ENCODE measurements around the gene BEST2. TPM values are rescaled to one million over a fixed set of nuclear protein-coding genes. Genes with fewer than 3 reads are reported as not detected.

BEST2 gene
- total RNA-seq, 1 donor from 2014 or later: not detected

DNA sequence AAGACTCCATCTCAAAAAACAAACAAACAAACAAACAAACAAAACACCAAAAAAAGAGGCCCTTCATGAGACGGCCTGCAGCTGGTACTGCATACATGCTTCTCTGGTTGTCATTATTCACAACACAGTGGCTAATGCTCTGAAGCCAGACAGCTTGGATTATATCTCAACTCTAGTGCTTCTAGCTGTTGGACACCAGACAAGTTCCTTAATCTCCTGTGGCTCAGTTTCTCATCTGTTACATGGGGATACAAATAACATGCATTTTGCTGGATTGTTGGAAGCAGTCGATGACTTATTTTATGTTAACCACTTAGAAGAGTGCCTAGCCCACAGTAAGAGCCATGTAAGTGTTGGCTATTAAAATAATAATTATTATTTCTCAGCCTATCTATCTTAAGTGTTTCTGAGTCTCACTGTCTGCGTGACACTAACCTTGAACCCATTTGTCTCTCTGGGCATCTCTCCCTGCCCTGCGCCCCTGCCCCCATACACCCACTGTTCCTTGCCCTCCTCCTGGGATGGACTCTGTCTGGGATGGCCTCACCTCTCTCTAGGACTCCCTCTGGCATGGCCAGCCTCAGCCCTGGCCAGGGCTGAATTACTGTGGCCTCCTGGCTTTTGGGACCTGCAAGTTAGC is 36.6 kb downstream of the BEST2 start:
- no peak for DNase-seq (ENCODE audit: low spot score)
- peak overlapping the region; percentile 88 for H3K4me3 Mint-ChIP-seq (ENCODE audit: low read depth)
- H3K36me3 Mint-ChIP-seq (ENCODE audit: low read depth): peaks cover 16% of the 10 kb centered on the region
- intact Hi-C loops (cut with micrococcal nuclease): no loop called here
- H3K27ac Mint-ChIP-seq: peak overlapping the region; percentile 94
- H3K4me1 Mint-ChIP-seq (ENCODE audit: low read depth): peaks cover 20% of the 10 kb centered on the region
- H3K27me3 Mint-ChIP-seq (ENCODE audit: low read depth): no peaks in the 10 kb centered on the region
- H3K9me3 Mint-ChIP-seq: no peaks in the 10 kb centered on the region

DNA sequence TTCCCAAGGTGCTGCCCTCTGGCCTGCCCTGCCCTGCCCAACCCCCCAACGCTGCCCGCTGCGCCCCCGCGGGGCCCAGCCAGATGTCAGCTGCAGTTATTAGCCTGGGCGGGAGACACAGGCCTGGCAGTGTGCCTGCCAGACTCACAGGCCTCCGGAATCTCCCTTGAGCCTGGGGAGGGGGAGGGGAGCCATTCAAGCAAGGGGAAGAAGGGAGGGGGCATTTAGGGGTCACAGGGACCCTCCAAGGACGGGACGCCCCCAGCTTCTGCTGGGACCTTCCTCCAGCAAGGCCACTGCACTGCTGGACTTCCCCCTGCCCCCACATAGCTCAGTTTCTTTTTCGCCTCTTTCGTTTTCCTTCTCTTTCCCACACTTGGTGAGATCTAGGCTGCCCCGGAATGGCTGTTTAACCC is 37.1 kb downstream of the BEST2 start:
- H3K4me1 Mint-ChIP-seq (ENCODE audit: low read depth): peaks cover 17% of the 10 kb centered on the region
- H3K4me3 Mint-ChIP-seq (ENCODE audit: low read depth): peak overlapping the region; percentile 88
- intact Hi-C loops (cut with micrococcal nuclease): no loop called here
- H3K27ac Mint-ChIP-seq: peak overlapping the region; percentile 94
- no peaks in the 10 kb centered on the region for H3K27me3 Mint-ChIP-seq (ENCODE audit: low read depth)
- H3K36me3 Mint-ChIP-seq (ENCODE audit: low read depth): peaks cover 19% of the 10 kb centered on the region
- H3K9me3 Mint-ChIP-seq: no peaks in the 10 kb centered on the region
- no peak for DNase-seq (ENCODE audit: low spot score)

DNA sequence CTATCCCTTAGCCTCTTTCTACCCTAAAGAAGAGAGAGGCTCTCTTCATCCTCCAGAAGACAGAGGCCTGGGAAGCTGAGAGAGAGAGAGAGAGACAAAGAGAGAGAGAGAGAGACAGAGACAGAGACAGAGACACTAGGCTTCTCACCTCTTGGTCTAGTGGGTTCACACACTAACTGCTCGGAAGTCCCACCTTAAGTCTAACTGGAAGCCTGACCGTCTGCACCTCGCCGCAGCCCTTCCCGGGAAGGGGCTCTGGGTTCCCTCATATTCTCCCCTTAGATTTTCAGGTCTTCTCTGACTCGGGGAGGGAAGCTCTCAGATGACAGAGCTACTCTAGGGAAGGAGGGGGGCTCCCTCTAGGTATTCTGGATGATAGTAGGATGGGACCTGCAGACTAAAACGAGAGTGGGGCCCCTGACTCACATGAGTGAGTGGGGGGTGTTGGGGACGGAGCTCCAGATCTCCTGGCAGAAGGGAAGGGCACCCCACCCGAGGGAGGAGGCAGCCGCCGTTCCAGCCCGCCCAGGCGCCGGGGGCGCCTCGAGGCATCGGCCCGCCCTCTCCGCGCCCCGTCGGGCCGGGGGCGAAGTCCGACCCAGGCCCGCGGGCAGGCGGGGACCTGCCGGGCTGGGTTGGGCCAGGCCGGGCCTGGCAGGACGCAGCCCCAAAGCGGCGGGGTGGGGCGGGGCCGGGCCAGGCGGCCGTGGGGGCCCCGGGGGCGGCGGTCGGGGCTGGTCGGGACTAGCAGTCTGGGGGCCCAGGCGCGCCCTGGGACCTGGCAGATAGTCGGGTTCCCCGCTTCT is 37.7 kb downstream of the BEST2 start:
- no peaks in the 10 kb centered on the region for H3K9me3 Mint-ChIP-seq
- DNase-seq (ENCODE audit: low spot score): no peak
- H3K27ac Mint-ChIP-seq: peak overlapping the region; percentile 94
- peaks cover 19% of the 10 kb centered on the region for H3K36me3 Mint-ChIP-seq (ENCODE audit: low read depth)
- H3K4me3 Mint-ChIP-seq (ENCODE audit: low read depth): peak overlapping the region; percentile 88
- H3K4me1 Mint-ChIP-seq (ENCODE audit: low read depth): peaks cover 20% of the 10 kb centered on the region
- no peaks in the 10 kb centered on the region for H3K27me3 Mint-ChIP-seq (ENCODE audit: low read depth)
- intact Hi-C loops (cut with micrococcal nuclease): no loop called here

DNA sequence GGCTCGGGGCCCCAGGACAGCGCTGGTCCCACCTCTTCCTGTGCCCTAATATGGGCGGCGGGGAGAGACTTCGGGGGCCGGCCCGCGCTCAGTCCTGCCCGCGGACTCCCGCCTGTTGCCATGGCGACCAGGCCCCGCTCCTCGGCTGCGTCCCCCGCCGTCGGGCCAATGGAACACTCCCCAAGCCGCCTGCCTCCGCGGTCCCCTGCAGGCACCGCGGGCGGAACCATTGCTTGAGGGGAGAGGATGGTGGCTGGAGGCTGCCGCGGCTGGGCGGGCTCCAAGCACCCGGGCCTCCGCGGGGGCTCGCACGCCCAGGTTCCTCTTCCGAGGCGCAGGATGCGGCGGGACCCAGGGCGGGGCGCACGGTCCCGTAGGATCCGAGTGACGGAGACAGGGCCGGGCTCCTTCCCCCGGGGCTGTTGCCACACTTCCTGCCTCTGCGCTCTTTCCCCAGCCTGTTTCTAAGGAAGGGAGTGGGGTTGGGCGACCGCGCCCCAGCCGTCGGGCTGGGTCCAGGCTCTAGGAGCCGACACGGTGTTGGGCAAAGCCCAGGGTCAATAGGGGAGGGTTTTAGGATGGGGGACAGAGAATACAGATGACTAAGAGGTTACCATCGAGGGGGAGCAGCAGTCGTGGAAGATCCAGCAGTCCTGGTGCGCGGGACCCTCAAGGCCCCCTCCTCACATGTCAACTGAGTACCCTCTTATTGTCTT is 38.5 kb downstream of the BEST2 start:
- Mint-ChIP-seq H3K4me1 (ENCODE audit: low read depth) (peaks cover 24% of the 10 kb centered on the region), H3K27me3 (ENCODE audit: low read depth) (no peaks in the 10 kb centered on the region), H3K9me3 (no peaks in the 10 kb centered on the region), H3K27ac (peak overlapping the region; percentile 93), H3K36me3 (ENCODE audit: low read depth) (peaks cover 19% of the 10 kb centered on the region), H3K4me3 (ENCODE audit: low read depth) (peak overlapping the region; percentile 95)
- peak; percentile 95 for DNase-seq (ENCODE audit: low spot score)
- intact Hi-C loops (cut with micrococcal nuclease): loop anchor here (2.0 to 5.0 kb wide), 5 partner anchors 58 to 1047 kb away; partner anchors contain the start of genes CALR, DHPS and TRIR

DNA sequence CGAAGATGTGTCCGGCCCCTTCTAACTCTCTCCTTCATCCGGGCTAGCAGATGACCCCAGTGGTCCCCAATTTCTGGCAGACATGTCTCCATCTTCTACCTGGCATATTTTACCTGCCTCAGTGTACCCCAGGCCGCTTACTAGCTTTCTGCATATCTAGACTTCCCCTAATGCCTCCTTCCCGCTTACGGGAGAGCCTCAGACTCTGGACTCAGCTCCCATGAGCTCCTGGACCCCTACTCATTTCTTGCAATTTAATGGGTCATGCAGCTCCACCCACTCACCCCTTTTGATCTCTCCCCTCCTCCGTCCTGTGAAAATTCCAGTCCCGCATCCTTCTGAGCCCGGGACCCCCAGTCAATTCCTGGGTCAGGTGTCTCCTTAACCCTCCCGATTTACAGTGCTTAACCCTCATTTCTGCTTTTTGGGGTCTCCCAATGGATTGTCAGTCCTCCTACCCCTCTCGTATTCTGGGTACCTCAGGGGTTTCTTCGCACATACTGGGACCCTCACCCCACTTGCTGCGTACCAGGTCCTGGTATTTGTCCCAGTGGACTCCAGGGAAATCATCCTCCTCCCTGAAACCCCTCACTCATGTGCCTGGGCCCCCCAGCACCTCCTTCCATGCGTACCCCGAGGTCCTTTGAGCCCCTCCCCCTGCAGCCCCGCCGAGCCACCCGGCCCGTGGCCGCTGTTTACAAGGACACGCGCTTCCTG is 39.2 kb downstream of the BEST2 start:
- peaks cover 19% of the 10 kb centered on the region for H3K36me3 Mint-ChIP-seq (ENCODE audit: low read depth)
- no peaks in the 10 kb centered on the region for H3K27me3 Mint-ChIP-seq (ENCODE audit: low read depth)
- no peak for DNase-seq (ENCODE audit: low spot score)
- H3K27ac Mint-ChIP-seq: peak overlapping the region; percentile 93
- peaks cover 26% of the 10 kb centered on the region for H3K4me1 Mint-ChIP-seq (ENCODE audit: low read depth)
- intact Hi-C loops (cut with micrococcal nuclease): loop anchor here (1.0 to 5.0 kb wide), 6 partner anchors 8 to 1047 kb away; partner anchors contain the start of genes CALR, DHPS and TRIR
- H3K4me3 Mint-ChIP-seq (ENCODE audit: low read depth): peak overlapping the region; percentile 95
- H3K9me3 Mint-ChIP-seq: no peaks in the 10 kb centered on the region

DNA sequence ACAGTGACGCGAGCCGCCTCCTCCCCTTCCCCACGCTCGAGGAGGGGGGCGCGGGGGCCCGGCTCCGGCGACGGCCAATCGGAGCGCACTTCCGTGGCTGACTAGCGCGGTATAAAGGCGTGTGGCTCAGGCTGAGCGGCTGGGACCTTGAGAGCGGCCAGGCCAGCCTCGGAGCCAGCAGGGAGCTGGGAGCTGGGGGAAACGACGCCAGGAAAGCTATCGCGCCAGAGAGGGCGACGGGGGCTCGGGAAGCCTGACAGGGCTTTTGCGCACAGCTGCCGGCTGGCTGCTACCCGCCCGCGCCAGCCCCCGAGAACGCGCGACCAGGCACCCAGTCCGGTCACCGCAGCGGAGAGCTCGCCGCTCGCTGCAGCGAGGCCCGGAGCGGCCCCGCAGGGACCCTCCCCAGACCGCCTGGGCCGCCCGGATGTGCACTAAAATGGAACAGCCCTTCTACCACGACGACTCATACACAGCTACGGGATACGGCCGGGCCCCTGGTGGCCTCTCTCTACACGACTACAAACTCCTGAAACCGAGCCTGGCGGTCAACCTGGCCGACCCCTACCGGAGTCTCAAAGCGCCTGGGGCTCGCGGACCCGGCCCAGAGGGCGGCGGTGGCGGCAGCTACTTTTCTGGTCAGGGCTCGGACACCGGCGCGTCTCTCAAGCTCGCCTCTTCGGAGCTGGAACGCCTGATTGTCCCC is 39.9 kb downstream of the BEST2 start, which contains the start of gene JUNB:
TSS of gene JUNB (plus strand) at position 142 of the 706 bp plus-strand sequence. CDS start at position 428, 286 bp downstream.
- H3K4me3 Mint-ChIP-seq (ENCODE audit: low read depth): peak within 1 kb of the TSS; percentile 95
- H3K4me1 Mint-ChIP-seq (ENCODE audit: low read depth): peaks cover 33% of the 10 kb centered on the region
- DNase-seq (ENCODE audit: low spot score): peak; percentile 96
- peaks cover 22% of the 10 kb centered on the region for H3K36me3 Mint-ChIP-seq (ENCODE audit: low read depth)
- H3K27ac Mint-ChIP-seq: peak within 1 kb of the TSS; percentile 93
- H3K9me3 Mint-ChIP-seq: no peaks in the 10 kb centered on the region
- H3K27me3 Mint-ChIP-seq (ENCODE audit: low read depth): no peaks in the 10 kb centered on the region
- intact Hi-C loops (cut with micrococcal nuclease): loop anchor here (1.0 to 5.0 kb wide), 6 partner anchors 9 to 1046 kb away; partner anchors contain the start of genes CALR, DHPS and TRIR

DNA sequence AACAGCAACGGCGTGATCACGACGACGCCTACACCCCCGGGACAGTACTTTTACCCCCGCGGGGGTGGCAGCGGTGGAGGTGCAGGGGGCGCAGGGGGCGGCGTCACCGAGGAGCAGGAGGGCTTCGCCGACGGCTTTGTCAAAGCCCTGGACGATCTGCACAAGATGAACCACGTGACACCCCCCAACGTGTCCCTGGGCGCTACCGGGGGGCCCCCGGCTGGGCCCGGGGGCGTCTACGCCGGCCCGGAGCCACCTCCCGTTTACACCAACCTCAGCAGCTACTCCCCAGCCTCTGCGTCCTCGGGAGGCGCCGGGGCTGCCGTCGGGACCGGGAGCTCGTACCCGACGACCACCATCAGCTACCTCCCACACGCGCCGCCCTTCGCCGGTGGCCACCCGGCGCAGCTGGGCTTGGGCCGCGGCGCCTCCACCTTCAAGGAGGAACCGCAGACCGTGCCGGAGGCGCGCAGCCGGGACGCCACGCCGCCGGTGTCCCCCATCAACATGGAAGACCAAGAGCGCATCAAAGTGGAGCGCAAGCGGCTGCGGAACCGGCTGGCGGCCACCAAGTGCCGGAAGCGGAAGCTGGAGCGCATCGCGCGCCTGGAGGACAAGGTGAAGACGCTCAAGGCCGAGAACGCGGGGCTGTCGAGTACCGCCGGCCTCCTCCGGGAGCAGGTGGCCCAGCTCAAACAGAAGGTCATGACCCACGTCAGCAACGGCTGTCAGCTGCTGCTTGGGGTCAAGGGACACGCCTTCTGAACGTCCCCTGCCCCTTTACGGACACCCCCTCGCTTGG is 40.7 kb downstream of the BEST2 start:
- H3K36me3 Mint-ChIP-seq (ENCODE audit: low read depth): peaks cover 28% of the 10 kb centered on the region

DNA sequence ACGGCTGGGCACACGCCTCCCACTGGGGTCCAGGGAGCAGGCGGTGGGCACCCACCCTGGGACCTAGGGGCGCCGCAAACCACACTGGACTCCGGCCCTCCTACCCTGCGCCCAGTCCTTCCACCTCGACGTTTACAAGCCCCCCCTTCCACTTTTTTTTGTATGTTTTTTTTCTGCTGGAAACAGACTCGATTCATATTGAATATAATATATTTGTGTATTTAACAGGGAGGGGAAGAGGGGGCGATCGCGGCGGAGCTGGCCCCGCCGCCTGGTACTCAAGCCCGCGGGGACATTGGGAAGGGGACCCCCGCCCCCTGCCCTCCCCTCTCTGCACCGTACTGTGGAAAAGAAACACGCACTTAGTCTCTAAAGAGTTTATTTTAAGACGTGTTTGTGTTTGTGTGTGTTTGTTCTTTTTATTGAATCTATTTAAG is 41.3 kb downstream of the BEST2 start:
- Mint-ChIP-seq H3K36me3 (ENCODE audit: low read depth) (peaks cover 29% of the 10 kb centered on the region), H3K4me3 (ENCODE audit: low read depth) (peak overlapping the region; percentile 95), H3K27ac (peak overlapping the region; percentile 97), H3K27me3 (ENCODE audit: low read depth) (no peaks in the 10 kb centered on the region), H3K4me1 (ENCODE audit: low read depth) (peaks cover 35% of the 10 kb centered on the region), H3K9me3 (no peaks in the 10 kb centered on the region)
- intact Hi-C loops (cut with micrococcal nuclease): loop anchor here (5.0 kb wide), 4 partner anchors 61 to 1044 kb away; partner anchors contain the start of genes CALR, DHPS and TRIR
- no peak for DNase-seq (ENCODE audit: low spot score)

More for the DNA sequence above, 40.7 kb downstream of the BEST2 start:
- Mint-ChIP-seq H3K9me3 (no peaks in the 10 kb centered on the region), H3K4me3 (ENCODE audit: low read depth) (peak overlapping the region; percentile 95), H3K4me1 (ENCODE audit: low read depth) (peaks cover 35% of the 10 kb centered on the region), H3K27ac (peak overlapping the region; percentile 90), H3K27me3 (ENCODE audit: low read depth) (no peaks in the 10 kb centered on the region)
- intact Hi-C loops (cut with micrococcal nuclease): loop anchor here (5.0 kb wide), 4 partner anchors 60 to 1045 kb away; partner anchors contain the start of genes CALR, DHPS and TRIR
- peak; percentile 80 for DNase-seq (ENCODE audit: low spot score)

DNA sequence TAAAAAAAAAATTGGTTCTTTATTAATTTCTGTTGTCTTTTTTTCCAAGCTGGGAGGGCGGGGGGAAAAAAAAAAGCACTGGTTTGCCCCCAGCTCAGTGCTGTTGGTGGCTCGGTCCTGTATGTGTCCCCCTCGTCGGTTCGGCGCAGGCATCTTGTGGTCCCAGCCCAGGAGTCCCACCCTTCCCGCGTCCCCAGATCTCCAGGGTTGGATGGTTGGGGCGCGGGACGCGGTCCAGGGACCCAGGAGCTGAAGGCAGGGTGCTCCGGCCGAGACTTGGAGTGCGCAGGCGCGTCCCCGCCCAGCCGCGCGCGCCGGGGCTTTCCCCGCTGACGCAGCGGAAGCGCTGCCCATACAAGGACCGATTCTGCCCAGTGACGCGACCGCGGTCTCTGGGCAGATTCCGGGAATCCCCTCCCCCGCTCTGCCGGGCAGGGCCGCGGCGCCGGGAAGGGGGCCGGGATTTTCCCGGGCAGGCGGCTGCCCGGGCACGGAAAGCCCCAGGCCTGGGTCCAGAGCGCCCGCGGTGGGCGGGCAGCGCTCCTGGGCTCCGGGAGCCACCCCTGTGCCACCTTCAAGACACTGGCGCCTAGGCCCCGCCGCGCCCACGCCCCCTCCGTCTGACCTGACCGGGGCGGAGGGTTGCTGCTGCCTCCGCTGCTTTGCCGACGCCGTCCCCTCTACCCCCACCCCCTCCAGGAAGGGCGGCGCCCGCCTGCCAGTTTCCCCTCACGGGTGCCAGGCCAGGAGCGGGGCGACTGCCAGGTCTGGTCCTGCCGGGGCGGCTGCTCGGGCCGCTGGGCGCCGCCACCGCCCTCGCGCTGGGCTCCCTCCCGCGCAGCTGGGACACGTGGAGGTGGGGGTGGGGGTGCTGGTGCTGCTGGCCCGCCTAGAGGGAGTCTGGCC is 42.0 kb downstream of the BEST2 start:
- Mint-ChIP-seq H3K4me3 (ENCODE audit: low read depth) (peak overlapping the region; percentile 95), H3K36me3 (ENCODE audit: low read depth) (peaks cover 30% of the 10 kb centered on the region), H3K9me3 (no peaks in the 10 kb centered on the region), H3K27ac (peak overlapping the region; percentile 97), H3K4me1 (ENCODE audit: low read depth) (peaks cover 34% of the 10 kb centered on the region), H3K27me3 (ENCODE audit: low read depth) (no peaks in the 10 kb centered on the region)
- intact Hi-C loops (cut with micrococcal nuclease): loop anchor here (5.0 kb wide), 4 partner anchors 61 to 1044 kb away; partner anchors contain the start of genes CALR, DHPS and TRIR
- DNase-seq (ENCODE audit: low spot score): peak; percentile 93

Data from activated T-helper 2 cell treated with anti-CD3 and anti-CD28 coated beads, Interferon-gamma antibody, Interleukin-2, Interleukin-4, amounts not matched to agents 10 μg/mL and 5 μg/mL and 100 μg/mL, durations not matched to agents 14 hours and 24 hours and 36 hours (primary cell).